GM12878 (cell line): ENCODE data around the gene DPP6.

ENCODE experiments used
- CHD4 ChIP-seq: fragments of 200-600 bp; sonication (generic); IDR thresholded peaks from 2 replicates; pipeline ENCODE4 v1.6.1; 2016; ENCODE audit warnings: mild to moderate bottlenecking
- CREM ChIP-seq: IDR thresholded peaks from 2 replicates; pipeline ENCODE4 v1.6.1; 2014; ENCODE audit warnings: antibody characterized with exemption, low read depth
- EZH2 ChIP-seq: IDR thresholded peaks from 2 replicates; pipeline ENCODE4 v1.6.1; 2012; ENCODE audit warnings: low read depth, mild to moderate bottlenecking, control low read depth, inconsistent platforms, low read length, borderline replicate concordance; ENCODE audit not compliant: control insufficient read depth
- HDGF ChIP-seq: fragments of 450-650 bp; IDR thresholded peaks from 2 replicates; pipeline ENCODE4 v1.6.1; 2016; ENCODE audit warnings: antibody characterized with exemption
- POLR2A ChIP-seq: IDR thresholded peaks from 2 replicates; pipeline ENCODE4 v1.6.1; 2011; ENCODE audit warnings: low read depth, mild to moderate bottlenecking, low read length
- POLR2AphosphoS5 ChIP-seq: IDR thresholded peaks from 2 replicates; pipeline ENCODE4 v1.6.1; 2011; ENCODE audit warnings: mild to moderate bottlenecking, low read length, inconsistent platforms
- RAD21 ChIP-seq: IDR thresholded peaks from 2 replicates; pipeline ENCODE4 v1.6.1; 2011; ENCODE audit warnings: mild to moderate bottlenecking, low read depth, low read length, moderate library complexity; ENCODE audit not compliant: insufficient read depth
- REST ChIP-seq: IDR thresholded peaks from 2 replicates; pipeline ENCODE4 v1.6.1; 2012; ENCODE audit warnings: mild to moderate bottlenecking, low read depth, low read length
- SPI1 ChIP-seq: IDR thresholded peaks from 2 replicates; pipeline ENCODE4 v1.6.1; 2011; ENCODE audit warnings: low read depth, mild to moderate bottlenecking, low read length, moderate library complexity, borderline replicate concordance; ENCODE audit not compliant: insufficient read depth
- ZBTB40 ChIP-seq: fragments of 450-650 bp; IDR thresholded peaks from 2 replicates; pipeline ENCODE4 v1.6.1; 2016; ENCODE audit warnings: mild to moderate bottlenecking, moderate library complexity, borderline replicate concordance

- no peak for TF ChIP-seq CREM
- TF ChIP-seq HDGF = no peak
- no peak for TF ChIP-seq SPI1
- no peak for TF ChIP-seq CHD4
- TF ChIP-seq POLR2A = no peak
- no peak for TF ChIP-seq EZH2
- TF ChIP-seq REST = no peak
- TF ChIP-seq ZBTB40 = no peak
- TF ChIP-seq POLR2AphosphoS5 = no peak
- no peak for TF ChIP-seq RAD21
Measured at GRCh38 chr7:154178895-154179294, 126.7 kb downstream of the DPP6 start.
